CD4-positive, alpha-beta memory T cell (primary cell): ENCODE measurements around the gene GUCY2C. TPM values are rescaled to one million over a fixed set of nuclear protein-coding genes. Genes with fewer than 3 reads are reported as not detected.
A peak's percentile ranks its signal among the peaks of the same experiment; 100 is the strongest.

Experiments used
- CTCF ChIA-PET: fragments of 350-600 bp; sonication (Branson Sonifier 250); formaldehyde crosslinking; loops from one replicate; lab custom pipeline; 2021; ENCODE audit warnings: inconsistent platforms; ENCODE audit not compliant: partially characterized antibody; lab: Charles Lee
- POLR2A ChIA-PET: fragments of 350-600 bp; sonication (Branson Sonifier 250); formaldehyde crosslinking; loops from one replicate; lab custom pipeline; 2021; ENCODE audit not compliant: partially characterized antibody; lab: Charles Lee
- DNase-seq, 5 donors: peaks; one replicate each; pipeline versions ENCODE4 v3.0.0 to v3.0.0-alpha.2; 2020 to 2022; ENCODE audit warnings: mixed read lengths in 1 of 5
- H3K27ac ChIP-seq: one replicate; pipeline ENCODE4 v1.7.0; 2013; ENCODE audit warnings: low read depth, low read length
- H3K27me3 ChIP-seq: 2 replicates; pipeline ENCODE4 v1.7.0; 2013; ENCODE audit warnings: mild to moderate bottlenecking, low read length, moderate library complexity; ENCODE audit not compliant: insufficient read depth
- H3K36me3 ChIP-seq: 2 replicates; pipeline ENCODE4 v1.7.0; 2013; ENCODE audit warnings: mild to moderate bottlenecking, low read length, moderate library complexity; ENCODE audit not compliant: insufficient read depth
- H3K4me1 ChIP-seq: 2 replicates; pipeline ENCODE4 v1.7.0; 2013; ENCODE audit warnings: mild to moderate bottlenecking, low read length, moderate library complexity; ENCODE audit not compliant: insufficient read depth
- H3K4me3 ChIP-seq, 2 donors: one replicate each; pipeline ENCODE4 v1.7.0; 2013; ENCODE audit warnings: low read length in 2 of 2, mild to moderate bottlenecking in 1 of 2
- H3K9me3 ChIP-seq, 2 donors: one replicate each; pipeline ENCODE4 v1.7.0; 2013; ENCODE audit warnings: low read length in 2 of 2, control low read depth in 1 of 2; ENCODE audit not compliant: control insufficient read depth in 1 of 2
- H3K27ac Mint-ChIP-seq, 7 donors: one replicate each; pipeline ENCODE4 v1.8.0; 2020 to 2021; ENCODE audit warnings: mixed read lengths in 7 of 7, mild to moderate bottlenecking in 6 of 7, inconsistent platforms in 3 of 7, moderate library complexity in 3 of 7
- H3K27me3 Mint-ChIP-seq, 2 donors: one replicate each; pipeline ENCODE4 v1.8.0; 2020 to 2021; ENCODE audit warnings: mixed read lengths in 2 of 2
- H3K36me3 Mint-ChIP-seq, 2 donors: one replicate each; pipeline ENCODE4 v1.8.0; 2020 to 2021; ENCODE audit warnings: mixed read lengths in 2 of 2, inconsistent platforms in 1 of 2, mild to moderate bottlenecking in 1 of 2
- H3K4me1 Mint-ChIP-seq, 4 donors: one replicate each; pipeline ENCODE4 v1.8.0; 2020 to 2021; ENCODE audit warnings: mixed read lengths in 4 of 4, mild to moderate bottlenecking in 1 of 4
- H3K4me3 Mint-ChIP-seq, 8 donors: one replicate each; pipeline ENCODE4 v1.8.0; 2020 to 2021; ENCODE audit warnings: mixed read lengths in 8 of 8, mild to moderate bottlenecking in 7 of 8, moderate library complexity in 6 of 8, inconsistent platforms in 3 of 8
- H3K9me3 Mint-ChIP-seq, 8 donors: one replicate each; pipeline ENCODE4 v1.8.0; 2020 to 2021; ENCODE audit warnings: mixed read lengths in 8 of 8, mild to moderate bottlenecking in 5 of 8, inconsistent platforms in 3 of 8, moderate library complexity in 1 of 8
- intact Hi-C: fragments of 100-400 bp; cut with micrococcal nuclease; formaldehyde crosslinking; loops from one replicate; pipeline ENCODE4 v1.15.1; 2023
- polyA plus RNA-seq, 2 donors: library from polyadenylated mRNA; unstranded; fragments of 300-500 nt; fragmentation: Illumina TruSeq; gene quantifications; one replicate each; pipeline ENCODE4 v1.2.3, GENCODE V29; 2021
- total RNA-seq, 2 experiments: library from RNA; stranded (reverse); gene quantifications; one replicate each; pipeline ENCODE4 v1.2.3, GENCODE V29; 2021

Gene GUCY2C
- total and polyA plus RNA-seq, 4 experiments from 2014 or later = not detected

DNA sequence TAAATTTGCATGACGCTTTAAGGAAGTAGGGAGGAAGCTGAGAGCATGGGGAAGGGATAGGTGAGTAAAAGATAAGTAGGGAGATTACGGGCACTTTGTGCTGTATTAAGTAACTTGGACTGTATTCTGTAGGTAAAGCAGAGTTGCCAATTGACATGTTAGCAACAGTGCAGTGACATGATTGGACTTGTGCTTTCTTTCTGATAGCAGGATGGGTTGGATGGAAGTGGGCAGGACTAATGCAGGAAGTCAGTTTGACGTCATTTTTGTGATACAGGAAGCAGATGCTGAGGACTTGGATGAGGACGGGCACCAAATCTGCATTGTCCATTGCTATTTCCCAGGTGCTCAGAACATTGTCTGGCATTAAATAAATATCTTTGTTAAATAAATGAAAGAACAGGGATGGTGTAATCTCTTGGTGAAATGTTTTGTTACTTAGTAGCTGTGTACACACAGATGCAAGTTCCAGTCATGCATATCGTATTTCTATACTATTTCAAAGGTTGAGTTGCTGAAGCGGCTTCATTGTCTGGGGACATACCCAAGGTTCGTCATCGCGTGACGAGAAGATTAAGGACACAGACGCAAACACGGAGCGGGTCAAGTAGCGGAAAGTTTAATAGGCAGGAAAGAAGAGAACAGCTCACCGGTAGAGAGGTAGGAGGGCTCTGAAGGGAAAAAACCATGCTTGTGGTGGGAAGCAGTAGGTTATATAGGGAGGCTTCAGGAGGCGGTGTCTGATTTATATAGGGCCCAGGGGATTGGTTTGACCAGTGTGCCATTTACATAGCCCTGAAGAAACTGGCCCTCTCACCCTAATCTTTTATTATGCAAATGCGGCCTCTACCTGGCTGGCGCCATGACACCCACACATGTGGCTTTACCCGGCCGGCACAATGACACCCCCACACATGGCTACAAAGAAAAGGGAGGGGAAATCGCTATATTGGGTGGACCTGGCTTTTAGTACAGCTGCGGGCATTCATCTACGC lies 30.7 kb downstream of the GUCY2C start:
- CTCF ChIA-PET = interaction anchor here (0.6 to 6.6 kb wide), 4 partner anchors 37 to 428 kb away, joined by 3 to 93 read pairs (median 21); no protein-coding TSS in a partner anchor
- DNase-seq = no peak
- Mint-ChIP-seq H3K27ac (peak overlapping the region in 2 of 7 donors; percentile 68 to 72), H3K27me3 (peaks cover 2 to 4% of the 10 kb centered on the region in 2 donors), H3K4me3 (no peak overlapping the region), H3K36me3 (no peaks in the 10 kb centered on the region), H3K4me1 (peaks cover 0 to 5% (median 3%) of the 10 kb centered on the region in 4 donors), H3K9me3 (no peaks in the 10 kb centered on the region)
- intact Hi-C loops = no loop called here
- POLR2A ChIA-PET = no interaction called here
- H3K27ac ChIP-seq = no peak overlapping the region
- no peak overlapping the region for H3K4me3 ChIP-seq
- H3K36me3 ChIP-seq = no peaks in the 10 kb centered on the region
- no peaks in the 10 kb centered on the region for H3K27me3 ChIP-seq
- no peaks in the 10 kb centered on the region for H3K9me3 ChIP-seq
- H3K4me1 ChIP-seq = no peaks in the 10 kb centered on the region

DNA sequence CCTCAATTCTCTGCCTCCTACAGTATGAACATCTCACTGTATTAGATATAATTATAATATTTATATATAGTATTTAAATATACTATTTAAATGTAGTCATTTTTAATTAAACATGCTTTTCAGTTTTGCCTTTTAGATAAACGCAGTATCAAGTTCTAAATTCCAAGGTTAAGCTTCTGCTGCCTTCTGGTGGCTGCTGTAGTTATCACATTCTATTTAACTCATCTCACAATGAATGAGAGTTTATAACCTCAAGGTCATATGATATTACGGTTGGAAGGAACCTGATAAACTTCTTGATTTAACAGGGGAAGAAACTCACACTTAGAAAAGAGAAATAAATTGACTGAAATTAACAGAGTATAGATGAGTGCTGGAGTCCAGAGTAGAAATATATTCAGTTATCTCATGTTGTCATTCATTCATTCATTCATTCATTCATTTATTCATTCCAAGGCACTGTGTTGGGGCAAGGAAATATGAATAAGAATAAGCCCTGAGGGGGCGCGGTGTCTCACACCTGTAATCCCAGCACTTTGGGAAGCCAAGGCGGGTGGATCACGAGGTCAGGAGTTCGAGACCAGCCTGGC lies 31.9 kb downstream of the GUCY2C start:
- DNase-seq = peak; percentile 47 to 57 (median 51)
- intact Hi-C loops = loop anchor here (1.0 kb wide), 3 partner anchors 34 to 478 kb away; no protein-coding TSS in a partner anchor
- POLR2A ChIA-PET = no interaction called here

DNA sequence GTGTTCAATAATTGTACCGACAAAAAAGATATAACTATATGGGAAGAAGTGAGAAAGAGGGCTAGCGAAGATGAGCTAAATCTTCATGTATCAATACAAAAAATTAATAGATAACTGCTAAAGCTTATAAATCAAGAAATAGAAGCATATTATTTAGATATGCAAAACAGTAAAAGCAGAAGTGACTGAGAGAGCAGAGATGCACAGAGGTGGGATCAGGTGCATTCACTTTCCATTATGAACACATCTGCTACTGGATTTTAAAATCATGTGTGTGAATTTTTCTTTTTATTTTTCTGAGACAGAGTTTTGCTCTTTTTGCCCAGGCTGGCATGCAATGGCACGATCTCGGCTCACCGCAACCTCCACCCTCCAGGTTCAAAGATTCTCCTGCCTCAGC lies 33.4 kb downstream of the GUCY2C start:
- no peak for DNase-seq
- Mint-ChIP-seq H3K4me1 (peaks cover 0 to 5% (median 3%) of the 10 kb centered on the region in 4 donors), H3K4me3 (no peak overlapping the region), H3K27me3 (peaks cover 2 to 4% of the 10 kb centered on the region in 2 donors), H3K36me3 (no peaks in the 10 kb centered on the region), H3K27ac (no peak overlapping the region), H3K9me3 (no peaks in the 10 kb centered on the region)
- Histone ChIP-seq H3K4me1 (no peaks in the 10 kb centered on the region), H3K27ac (no peak overlapping the region), H3K4me3 (no peak overlapping the region), H3K27me3 (no peaks in the 10 kb centered on the region), H3K9me3 (no peaks in the 10 kb centered on the region), H3K36me3 (no peaks in the 10 kb centered on the region)
- intact Hi-C loops = no loop called here
- CTCF ChIA-PET = interaction anchor here (0.8 to 6.6 kb wide), 8 partner anchors 10 to 496 kb away, joined by 3 to 93 read pairs (median 4); partner anchors contain the start of gene ATF7IP
- POLR2A ChIA-PET = no interaction called here

More for the DNA sequence above, 31.9 kb downstream of the GUCY2C start:
- H3K36me3 ChIP-seq = no peaks in the 10 kb centered on the region
- Mint-ChIP-seq H3K27ac (no peak overlapping the region), H3K4me3 (no peak overlapping the region), H3K36me3 (no peaks in the 10 kb centered on the region), H3K4me1 (peaks cover 0 to 5% (median 3%) of the 10 kb centered on the region in 4 donors), H3K27me3 (peaks cover 2 to 4% of the 10 kb centered on the region in 2 donors), H3K9me3 (no peaks in the 10 kb centered on the region)
- no peak overlapping the region for H3K27ac ChIP-seq
- no peaks in the 10 kb centered on the region for H3K27me3 ChIP-seq
- CTCF ChIA-PET = interaction anchor here (0.7 to 6.6 kb wide), 4 partner anchors 21 to 427 kb away, joined by 3 to 93 read pairs (median 19); no protein-coding TSS in a partner anchor
- H3K4me3 ChIP-seq = no peak overlapping the region
- no peaks in the 10 kb centered on the region for H3K4me1 ChIP-seq
- no peaks in the 10 kb centered on the region for H3K9me3 ChIP-seq

DNA sequence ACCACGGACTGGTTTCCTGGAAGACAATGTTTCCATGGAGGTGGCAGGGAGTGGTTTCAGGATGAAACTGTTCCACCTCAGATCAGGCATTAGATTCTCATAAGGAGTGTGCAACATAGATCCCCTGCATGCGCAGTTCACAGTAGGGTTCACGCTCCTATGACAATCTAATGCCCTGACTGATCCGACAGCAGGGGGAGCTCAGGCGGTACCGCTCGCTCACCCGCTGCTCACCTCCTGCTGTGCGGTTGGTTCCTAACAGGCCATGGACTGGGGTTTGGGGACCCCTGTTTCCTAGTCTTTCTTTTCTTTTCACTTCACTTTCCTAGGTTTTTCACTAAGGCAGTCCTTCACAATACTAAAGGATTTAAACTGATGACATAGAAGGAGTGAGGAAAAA lies 39.6 kb downstream of the GUCY2C start:
- Mint-ChIP-seq H3K27ac (no peak overlapping the region), H3K36me3 (no peaks in the 10 kb centered on the region), H3K27me3 (peaks cover 2 to 5% of the 10 kb centered on the region in 2 donors), H3K4me1 (no peaks in the 10 kb centered on the region), H3K9me3 (peaks cover 0 to 6% (median 0%) of the 10 kb centered on the region in 8 donors), H3K4me3 (no peak overlapping the region)
- CTCF ChIA-PET = interaction anchor here (3.5 kb wide), 1 partner anchor 28 kb away, joined by 12 read pairs; no protein-coding TSS in a partner anchor
- H3K36me3 ChIP-seq = no peaks in the 10 kb centered on the region
- H3K27ac ChIP-seq = no peak overlapping the region
- H3K4me1 ChIP-seq = no peaks in the 10 kb centered on the region
- no peaks in the 10 kb centered on the region for H3K9me3 ChIP-seq
- POLR2A ChIA-PET = no interaction called here
- H3K4me3 ChIP-seq = no peak overlapping the region
- no peak for DNase-seq
- H3K27me3 ChIP-seq = no peaks in the 10 kb centered on the region
- intact Hi-C loops = no loop called here

DNA sequence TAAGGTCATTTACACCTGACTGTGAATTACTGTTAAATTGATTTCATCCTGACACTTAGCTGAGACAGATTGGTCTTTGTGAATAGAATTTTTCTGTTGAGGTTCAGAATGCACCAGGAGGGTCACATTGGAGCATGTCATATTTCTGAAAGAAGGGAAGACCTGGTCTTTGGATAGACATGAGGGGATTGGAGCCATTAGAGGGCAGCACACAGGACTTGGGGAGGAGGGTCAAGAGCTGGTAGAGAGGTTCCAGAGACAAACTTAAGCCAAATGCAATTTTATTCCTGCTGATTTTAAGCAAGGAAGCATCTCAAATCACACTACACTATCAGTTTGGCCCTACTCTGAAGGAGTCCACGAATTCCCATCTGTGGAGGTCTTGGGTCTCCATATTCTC lies 41.1 kb downstream of the GUCY2C start:
- no peak overlapping the region for H3K4me3 Mint-ChIP-seq
- intact Hi-C loops = no loop called here
- H3K27ac Mint-ChIP-seq = peak overlapping the region in 1 of 7 donors; percentile 48
- H3K4me3 ChIP-seq = no peak overlapping the region
- no peaks in the 10 kb centered on the region for H3K4me1 Mint-ChIP-seq
- no peaks in the 10 kb centered on the region for H3K36me3 Mint-ChIP-seq
- CTCF ChIA-PET = interaction anchor here (0.9 to 3.5 kb wide), 4 partner anchors 11 to 61 kb away, joined by 3 to 12 read pairs (median 3); no protein-coding TSS in a partner anchor
- H3K9me3 Mint-ChIP-seq = peaks cover 0 to 6% (median 0%) of the 10 kb centered on the region in 8 donors
- no peaks in the 10 kb centered on the region for H3K4me1 ChIP-seq
- H3K27me3 ChIP-seq = no peaks in the 10 kb centered on the region
- H3K36me3 ChIP-seq = no peaks in the 10 kb centered on the region
- no peaks in the 10 kb centered on the region for H3K9me3 ChIP-seq
- no peak for DNase-seq
- peaks cover 0 to 3% of the 10 kb centered on the region in 2 donors for H3K27me3 Mint-ChIP-seq
- POLR2A ChIA-PET = no interaction called here
- H3K27ac ChIP-seq = no peak overlapping the region

DNA sequence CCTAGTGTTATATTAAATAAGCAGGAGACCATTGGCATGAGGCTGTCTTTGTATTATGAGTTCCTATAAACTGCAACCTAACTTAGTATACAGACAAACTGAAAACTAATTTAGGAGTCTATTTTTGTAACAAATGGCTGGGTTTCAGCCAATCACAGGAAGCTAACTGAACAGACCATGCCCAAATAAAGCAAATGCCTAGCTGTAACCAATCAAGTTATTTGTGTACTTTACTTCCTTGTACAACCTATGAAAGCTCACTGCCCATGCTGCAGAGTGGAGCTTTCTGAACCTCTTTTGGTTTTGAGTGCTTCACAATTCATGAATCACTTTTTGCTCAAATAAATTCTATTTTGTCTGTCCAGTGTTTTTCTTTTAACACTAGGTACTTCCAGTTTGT lies 41.6 kb downstream of the GUCY2C start:
- Mint-ChIP-seq H3K4me3 (no peak overlapping the region), H3K36me3 (no peaks in the 10 kb centered on the region), H3K9me3 (peaks cover 0 to 6% (median 0%) of the 10 kb centered on the region in 8 donors), H3K27ac (no peak overlapping the region), H3K27me3 (peaks cover 0 to 3% of the 10 kb centered on the region in 2 donors), H3K4me1 (no peaks in the 10 kb centered on the region)
- Histone ChIP-seq H3K27me3 (no peaks in the 10 kb centered on the region), H3K9me3 (no peaks in the 10 kb centered on the region), H3K4me1 (no peaks in the 10 kb centered on the region), H3K4me3 (no peak overlapping the region), H3K27ac (no peak overlapping the region), H3K36me3 (no peaks in the 10 kb centered on the region)
- ChIA-PET CTCF (interaction anchor here (1.4 to 3.5 kb wide), 2 partner anchors 12 to 26 kb away, joined by 3 to 12 read pairs; no protein-coding TSS in a partner anchor), POLR2A (no interaction called here)
- DNase-seq = no peak
- intact Hi-C loops = no loop called here
